Psoas muscle (tissue), 8 donors: ENCODE data around the gene BDKRB1. TPM values are rescaled to one million over a fixed set of nuclear protein-coding genes. Genes with fewer than 3 reads are reported as not detected.
A peak's percentile ranks its signal among the peaks of the same experiment; 100 is the strongest.

Source experiments
- ATAC-seq, 4 donors: fragments of 200-7000 bp; cut with Tn5 transposase; one replicate each; pipeline ENCODE4 v1.9.1; 2020; ENCODE audit warnings: moderate library complexity in 3 of 4, mild to moderate bottlenecking in 2 of 4
- DNase-seq, 2 donors: peaks; one replicate each; pipeline ENCODE4 v3.0.0-alpha.2; 2020
- H3K27ac ChIP-seq: fragments of 200-600 bp; one replicate; pipeline ENCODE4 v1.8.0; 2022
- H3K27me3 ChIP-seq, 3 donors: fragments of 200-600 bp in 1 of 3; one replicate each; pipeline versions ENCODE4 v1.6.1 to v1.8.0; 2013 to 2022; ENCODE audit warnings: low read length in 2 of 3, mild to moderate bottlenecking in 2 of 3, moderate library complexity in 1 of 3; ENCODE audit not compliant: insufficient read depth in 3 of 3
- H3K36me3 ChIP-seq, 2 donors: fragments of 200-600 bp in 1 of 2; one replicate each; pipeline versions ENCODE4 v1.6.1 to v1.8.0; 2013 to 2022; ENCODE audit warnings: low read depth in 1 of 2, mild to moderate bottlenecking in 1 of 2, moderate library complexity in 1 of 2; ENCODE audit not compliant: insufficient read depth in 1 of 2
- H3K4me1 ChIP-seq: fragments of 200-600 bp; one replicate; pipeline ENCODE4 v1.8.0; 2022
- H3K4me3 ChIP-seq: fragments of 200-600 bp; one replicate; pipeline ENCODE4 v1.8.0; 2022; ENCODE audit warnings: mild to moderate bottlenecking
- H3K9me3 ChIP-seq: fragments of 200-600 bp; one replicate; pipeline ENCODE4 v1.8.0; 2022
- WGBS, 3 donors: extraction: QIAGEN DNeasy Blood & Tissue Kit; methylation state at CpG; one replicate each; pipeline versions ENCODE4 v1.1.6 to v1.1.7; 2013; 5-methylcytosine and 5-hydroxymethylcytosine counted together
- intact Hi-C, 2 donors: fragments of 100-400 bp; cut with DNase I; formaldehyde crosslinking; loops; one replicate each; pipeline versions ENCODE4 v1.11.0 to v1.14.2; 2022
- polyA plus RNA-seq, 3 donors: library from polyadenylated mRNA; stranded (reverse); fragments of 200-250 nt; gene quantifications; one replicate each; pipeline ENCODE4 v1.2.3, GENCODE V29; 2013
- total RNA-seq, 4 donors: library from RNA; stranded (reverse); fragmentation: NEBNext Ultra II Directional in 2 of 4; extraction: Animal tissue kit (Norgen Biotek cat#: 25700) in 2 of 4; gene quantifications; one replicate each; pipeline versions ENCODE4 v1.2.1 to v1.2.4, GENCODE V29; 2021 to 2023
- TF ChIP-seq, protein P1 (sequence below): fragments of 200-600 bp; IDR thresholded peaks from one replicate; pipeline ENCODE4 v1.8.0; 2022; ENCODE audit warnings: antibody characterized with exemption
- donor health status: healthy with polysubstance abuse.
- donor health status: DM: no; HTN: no; CAD: no; lungs with moderate emphysema.
- donor health status: Bipolar disorder and iron deficiency.
- donor health status: healthy.
- donor health status: DM: yes; HTN: yes; CAD: no.
- donor health status: DM: no; HTN: no; CAD: no.
- donor health status: DM: no; HTN: no; CAD: no.
- donor health status: DM: yes; HTN: yes; CAD: no.

BDKRB1 gene
- total and polyA plus RNA-seq, 7 donors, result 0.06 to 0.75 (median 0.13) TPM; not detected in 4

DNA sequence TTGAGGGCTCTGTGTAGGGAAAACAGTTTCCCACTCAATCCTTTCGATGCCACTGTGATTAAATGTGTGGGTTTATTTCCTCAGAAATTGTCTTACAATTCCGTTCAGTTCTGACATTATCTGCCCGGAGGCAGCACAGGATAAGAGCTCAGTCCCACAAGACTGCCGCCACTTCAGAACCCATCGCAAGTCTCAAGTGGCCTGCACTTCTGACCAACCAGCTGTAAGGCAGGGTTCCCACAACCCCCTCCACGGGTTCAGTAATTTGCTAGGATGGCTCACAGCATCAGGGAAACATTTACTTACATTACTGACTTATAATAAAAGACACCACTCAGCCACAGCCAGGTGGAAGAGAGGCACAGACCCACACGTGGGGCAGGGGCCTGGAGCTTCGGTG is 34.2 kb upstream of the BDKRB1 start:
- DNase-seq (no peak), ATAC-seq (no peak)
- Histone ChIP-seq H3K27ac (no peak overlapping the region), H3K27me3 (peaks cover 0 to 2% (median 0%) of the 10 kb centered on the region in 3 donors), H3K4me3 (no peak overlapping the region), H3K4me1 (no peaks in the 10 kb centered on the region), H3K9me3 (no peaks in the 10 kb centered on the region), H3K36me3 (no peaks in the 10 kb centered on the region)
- 84 to 90% (median 89%) methylated on average over 8 of the region's 8 CpGs for WGBS, 3 donors
- TF ChIP-seq, protein P1, sequence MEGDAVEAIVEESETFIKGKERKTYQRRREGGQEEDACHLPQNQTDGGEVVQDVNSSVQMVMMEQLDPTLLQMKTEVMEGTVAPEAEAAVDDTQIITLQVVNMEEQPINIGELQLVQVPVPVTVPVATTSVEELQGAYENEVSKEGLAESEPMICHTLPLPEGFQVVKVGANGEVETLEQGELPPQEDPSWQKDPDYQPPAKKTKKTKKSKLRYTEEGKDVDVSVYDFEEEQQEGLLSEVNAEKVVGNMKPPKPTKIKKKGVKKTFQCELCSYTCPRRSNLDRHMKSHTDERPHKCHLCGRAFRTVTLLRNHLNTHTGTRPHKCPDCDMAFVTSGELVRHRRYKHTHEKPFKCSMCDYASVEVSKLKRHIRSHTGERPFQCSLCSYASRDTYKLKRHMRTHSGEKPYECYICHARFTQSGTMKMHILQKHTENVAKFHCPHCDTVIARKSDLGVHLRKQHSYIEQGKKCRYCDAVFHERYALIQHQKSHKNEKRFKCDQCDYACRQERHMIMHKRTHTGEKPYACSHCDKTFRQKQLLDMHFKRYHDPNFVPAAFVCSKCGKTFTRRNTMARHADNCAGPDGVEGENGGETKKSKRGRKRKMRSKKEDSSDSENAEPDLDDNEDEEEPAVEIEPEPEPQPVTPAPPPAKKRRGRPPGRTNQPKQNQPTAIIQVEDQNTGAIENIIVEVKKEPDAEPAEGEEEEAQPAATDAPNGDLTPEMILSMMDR, result no peak
- intact Hi-C loops, result no loop called here

DNA sequence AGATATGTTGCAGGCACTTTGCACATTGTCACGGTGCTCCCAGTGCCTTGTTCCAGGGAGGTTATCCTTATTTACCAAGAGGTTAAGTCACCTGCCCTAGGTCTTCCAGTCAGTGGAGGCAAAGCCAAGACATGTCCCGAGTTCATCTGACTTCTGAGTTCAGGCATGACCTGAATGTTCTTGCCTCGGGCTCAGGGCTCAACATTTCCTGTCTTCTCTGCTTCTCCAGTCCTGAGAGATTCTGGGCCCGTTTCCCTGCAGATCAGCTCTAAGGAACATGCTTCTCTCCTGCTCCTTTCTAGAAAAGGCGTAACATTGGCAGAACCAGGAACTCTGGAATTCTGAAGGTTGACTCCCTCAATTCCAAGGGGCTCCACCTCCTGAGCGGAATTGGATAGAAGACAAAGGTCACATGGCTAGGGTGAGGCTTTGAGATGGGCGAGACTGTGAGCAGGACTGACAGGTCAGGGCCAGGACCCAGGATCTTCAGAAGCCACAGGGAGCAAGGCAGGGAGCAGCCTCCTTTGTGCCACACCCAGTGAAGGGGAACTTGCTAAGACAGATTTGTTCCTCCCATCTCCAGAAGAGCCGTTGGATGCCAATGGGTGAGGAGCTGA is 31.4 kb upstream of the BDKRB1 start:
- intact Hi-C loops, result no loop called here
- H3K27me3 ChIP-seq, result peaks cover 0 to 7% (median 0%) of the 10 kb centered on the region in 3 donors
- no peaks in the 10 kb centered on the region for H3K36me3 ChIP-seq
- 72 to 78% (median 76%) methylated on average over 8 of the region's 8 CpGs for WGBS, 3 donors
- no peak overlapping the region for H3K4me3 ChIP-seq
- TF ChIP-seq, protein P1, result no peak
- DNase-seq (no peak), ATAC-seq (no peak)
- no peaks in the 10 kb centered on the region for H3K4me1 ChIP-seq
- no peaks in the 10 kb centered on the region for H3K9me3 ChIP-seq
- no peak overlapping the region for H3K27ac ChIP-seq

DNA sequence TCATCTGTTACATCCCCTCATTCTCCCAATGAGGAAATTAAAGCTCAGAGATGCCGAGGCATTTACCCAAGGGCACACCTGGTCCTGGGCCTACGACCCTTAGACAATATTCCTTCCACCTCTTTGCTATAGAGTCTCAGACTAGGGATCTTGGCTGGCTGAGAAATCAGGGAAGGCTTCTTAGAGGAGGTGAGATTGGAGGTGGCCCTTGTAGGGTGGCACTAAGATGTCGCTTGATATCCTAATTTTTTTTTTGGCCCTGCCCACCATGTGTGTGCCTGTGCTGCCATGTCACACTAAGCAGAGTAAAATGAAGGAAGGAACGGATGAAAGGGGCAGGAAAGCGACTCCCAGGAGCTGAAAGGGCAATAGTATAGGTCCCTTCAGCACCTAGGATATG is 30.8 kb upstream of the BDKRB1 start:
- no peaks in the 10 kb centered on the region for H3K9me3 ChIP-seq
- no peaks in the 10 kb centered on the region for H3K4me1 ChIP-seq
- no peak overlapping the region for H3K4me3 ChIP-seq
- no peaks in the 10 kb centered on the region for H3K36me3 ChIP-seq
- H3K27me3 ChIP-seq, result peaks cover 0 to 7% (median 0%) of the 10 kb centered on the region in 3 donors
- ATAC-seq, result no peak
- DNase-seq, result no peak
- intact Hi-C loops, result no loop called here
- no peak overlapping the region for H3K27ac ChIP-seq
- WGBS, 3 donors, result 91 to 92% (median 92%) methylated on average over 5 of the region's 5 CpGs
- TF ChIP-seq, protein P1, result no peak

DNA sequence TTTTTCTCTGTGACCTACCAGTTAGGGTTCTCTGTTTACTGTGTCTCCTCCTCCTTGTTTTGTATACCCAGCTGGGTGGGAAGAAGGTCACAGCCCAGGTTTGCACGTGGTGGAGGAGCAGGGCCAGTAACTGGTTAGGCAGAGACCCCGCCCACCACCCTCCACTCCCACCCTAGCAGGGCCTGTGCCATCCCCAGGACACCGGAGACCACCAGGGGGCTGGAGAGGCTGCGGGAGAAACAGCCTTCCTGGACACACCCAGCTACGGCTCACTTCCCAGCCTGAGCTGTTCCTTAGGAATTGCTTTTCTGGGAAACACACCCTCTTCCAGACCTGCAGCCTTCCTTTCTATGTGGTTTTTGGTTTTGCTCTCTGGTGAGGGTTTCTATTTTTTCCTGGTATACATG is 30.3 kb upstream of the BDKRB1 start:
- 43 to 45% (median 43%) methylated on average over 5 of the region's 5 CpGs for WGBS, 3 donors
- peak in 1 of 2 donors; percentile 32 for DNase-seq
- intact Hi-C loops, result no loop called here

More for the DNA sequence above, 30.3 kb upstream of the BDKRB1 start:
- Histone ChIP-seq H3K4me3 (no peak overlapping the region), H3K9me3 (no peaks in the 10 kb centered on the region), H3K27me3 (peaks cover 0 to 5% (median 0%) of the 10 kb centered on the region in 3 donors), H3K4me1 (no peaks in the 10 kb centered on the region), H3K36me3 (no peaks in the 10 kb centered on the region), H3K27ac (no peak overlapping the region)
- TF ChIP-seq, protein P1, result no peak
- no peak for ATAC-seq
